ENCODE measurements around the gene ZFP3.

Gene ZFP3

GRCh38 chr17:5034651-5035050 lies 43.6 kb upstream of the ZFP3 start:
- H3K4me3 ChIP-seq (ENCODE audit: control insufficient read depth, low read depth, low read length): no peak overlapping the region
- DNase-seq (ENCODE audit: low read depth): no peak
- no peak for TF ChIP-seq CTCF (IDR thresholded peaks at IDR 0.05; ENCODE audit: control insufficient read depth, insufficient read depth, low read depth, low read length, missing control alignments)

DNA sequence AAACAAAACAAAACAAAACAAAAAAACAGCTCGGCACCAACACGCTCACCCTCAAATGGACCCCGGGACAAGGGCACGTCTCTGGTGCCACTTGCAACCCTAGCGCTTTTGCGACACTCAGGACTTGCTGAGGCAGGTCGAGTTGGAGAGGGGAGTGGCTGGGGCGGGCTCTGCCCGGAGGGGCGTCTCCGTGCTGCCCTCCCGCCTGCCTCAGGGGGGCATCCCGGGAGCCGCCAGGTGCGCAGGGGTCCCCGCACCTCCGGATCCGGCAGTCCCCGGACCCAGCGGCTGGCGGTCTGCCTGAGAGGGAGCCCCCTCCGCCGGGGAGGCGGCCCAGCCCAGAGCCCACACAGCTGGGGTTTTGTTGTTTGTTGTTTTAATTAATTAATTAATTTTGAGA lies 43.0 kb upstream of the ZFP3 start, which contains the start of gene SLC52A1:
TSS of gene SLC52A1 (minus strand) at position 112 of the 400 bp plus-strand sequence. CDS start 820 bp downstream, outside the sequence.
- no peak for DNase-seq (ENCODE audit: low read depth)
- peak within 1 kb of the TSS; percentile 11 for H3K4me3 ChIP-seq (ENCODE audit: control insufficient read depth, low read depth, low read length)
- no peak for TF ChIP-seq CTCF (IDR thresholded peaks at IDR 0.05; ENCODE audit: control insufficient read depth, insufficient read depth, low read depth, low read length, missing control alignments)

DNA sequence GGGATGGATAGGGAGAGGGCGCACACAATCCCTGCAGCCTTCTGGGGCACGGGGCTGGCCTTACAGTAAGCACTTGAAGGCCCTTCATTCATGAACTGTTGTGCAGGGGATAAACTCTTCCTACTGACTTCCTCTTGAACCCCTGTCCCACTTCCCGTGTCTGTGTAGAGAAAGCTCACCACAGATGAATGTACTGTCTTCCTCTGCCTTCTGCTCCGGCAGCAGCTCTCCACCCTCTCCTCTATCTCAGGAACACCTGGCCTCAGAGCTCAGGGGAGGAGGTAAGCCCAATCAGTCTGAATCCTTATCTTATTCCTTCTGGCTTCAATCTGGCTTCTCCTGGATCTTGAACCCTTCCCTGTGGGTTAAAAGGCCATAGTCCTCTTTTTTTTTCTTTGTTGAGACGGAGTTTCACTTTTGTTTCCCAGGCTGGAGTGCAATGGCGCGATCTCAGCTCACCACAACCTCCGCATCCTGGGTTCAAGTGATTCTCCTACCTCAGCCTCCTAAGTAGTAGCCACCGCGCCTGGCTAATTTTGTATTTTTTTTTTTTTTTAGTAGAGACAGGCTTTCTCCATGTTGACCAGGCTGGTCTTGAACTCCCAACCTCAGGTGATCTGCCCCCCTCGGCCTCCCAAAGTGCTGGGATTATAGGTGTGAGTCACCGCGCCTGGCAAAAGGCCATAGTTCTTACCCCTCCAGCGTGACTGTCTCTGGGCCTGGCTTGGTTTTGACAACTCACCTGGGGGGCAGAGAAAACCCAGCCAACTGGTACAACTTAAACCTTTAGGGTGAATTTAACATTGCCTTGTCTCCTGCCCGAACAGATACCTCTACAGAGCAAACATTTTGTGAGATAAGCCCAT lies 35.9 kb upstream of the ZFP3 start:
- no peak overlapping the region for H3K4me3 ChIP-seq (ENCODE audit: control insufficient read depth, low read depth, low read length)
- DNase-seq (ENCODE audit: low read depth): no peak
- no peak for TF ChIP-seq CTCF (IDR thresholded peaks at IDR 0.05; ENCODE audit: control insufficient read depth, insufficient read depth, low read depth, low read length, missing control alignments)

DNA sequence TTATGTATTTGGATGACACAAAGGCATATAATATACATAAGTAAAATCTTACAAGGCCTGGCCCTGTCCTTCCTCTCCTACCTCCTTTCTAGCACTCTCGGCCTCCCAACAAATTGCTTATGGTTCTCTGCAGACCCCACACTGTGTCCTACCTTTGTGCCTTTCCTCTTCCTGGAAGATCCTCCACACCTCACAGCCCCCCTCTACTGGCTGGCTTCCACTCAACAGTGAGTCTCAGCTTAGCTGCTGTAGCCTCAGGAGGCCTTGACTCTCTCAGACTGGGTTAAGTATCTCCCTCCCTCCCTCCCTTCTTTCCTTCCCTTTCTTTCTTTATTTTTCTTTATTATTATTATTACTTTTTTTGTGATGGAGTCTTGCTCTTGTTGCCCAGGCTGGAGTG lies 34.7 kb upstream of the ZFP3 start:
- no peak overlapping the region for H3K4me3 ChIP-seq (ENCODE audit: control insufficient read depth, low read depth, low read length)
- TF ChIP-seq CTCF (IDR thresholded peaks at IDR 0.05; ENCODE audit: control insufficient read depth, insufficient read depth, low read depth, low read length, missing control alignments): no peak
- DNase-seq (ENCODE audit: low read depth): no peak

GRCh38 chr17:5044630-5045029 lies 33.6 kb upstream of the ZFP3 start:
- no peak for DNase-seq (ENCODE audit: low read depth)
- no peak overlapping the region for H3K4me3 ChIP-seq (ENCODE audit: control insufficient read depth, low read depth, low read length)
- no peak for TF ChIP-seq CTCF (IDR thresholded peaks at IDR 0.05; ENCODE audit: control insufficient read depth, insufficient read depth, low read depth, low read length, missing control alignments)

DNA sequence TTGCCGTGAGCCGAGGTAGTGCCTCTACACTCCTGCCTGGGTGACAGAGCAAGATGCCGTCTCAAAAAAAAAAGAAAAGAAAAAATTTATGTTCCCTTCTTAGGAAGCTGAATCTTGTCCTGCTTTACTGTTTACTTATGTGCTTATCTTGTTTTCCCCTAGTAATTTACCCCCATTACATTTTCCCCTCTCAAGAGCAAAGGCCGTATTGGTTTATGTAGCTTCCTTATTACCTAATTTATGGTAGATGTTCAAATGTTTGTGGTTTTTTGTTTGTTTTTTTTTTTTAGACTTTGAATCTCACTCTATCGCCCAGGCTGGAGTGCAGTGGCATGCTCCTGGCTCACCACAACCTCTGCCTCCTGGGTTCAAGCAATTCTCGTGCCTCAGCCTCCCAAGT lies 32.8 kb upstream of the ZFP3 start:
- DNase-seq (ENCODE audit: low read depth): no peak
- no peak for TF ChIP-seq CTCF (IDR thresholded peaks at IDR 0.05; ENCODE audit: control insufficient read depth, insufficient read depth, low read depth, low read length, missing control alignments)
- H3K4me3 ChIP-seq (ENCODE audit: control insufficient read depth, low read depth, low read length): no peak overlapping the region

Data from AG09309 (cell line).